GM12878 (cell line): ENCODE results near the gene MYBBP1A.

Source experiments
- CTCF ChIP-seq, 3 experiments: IDR thresholded peaks in 2 of 3; conservative IDR thresholded peaks in 1 of 3; 2 replicates each; pipeline ENCODE4 v1.5.1; 2011; ENCODE audit warnings: low read depth in 3 of 3, low read length in 3 of 3, mild to moderate bottlenecking in 3 of 3, control low read depth in 2 of 3, moderate library complexity in 2 of 3, inconsistent platforms in 1 of 3, mixed read lengths in 1 of 3; ENCODE audit not compliant: control insufficient read depth in 2 of 3, insufficient read depth in 1 of 3; ENCODE audit errors: extremely low read depth in 1 of 3
- ETV6 ChIP-seq, 2 experiments: fragments of 450-650 bp in 1 of 2; IDR thresholded peaks in 1 of 2; conservative IDR thresholded peaks in 1 of 2; 2 replicates each; pipeline ENCODE4 v1.6.1; 2014; ENCODE audit warnings: antibody characterized with exemption in 1 of 2, borderline replicate concordance in 1 of 2, low read depth in 1 of 2, mild to moderate bottlenecking in 1 of 2, moderate library complexity in 1 of 2
- EZH2 ChIP-seq: IDR thresholded peaks from 2 replicates; pipeline ENCODE4 v1.6.1; 2012; ENCODE audit warnings: low read depth, mild to moderate bottlenecking, control low read depth, inconsistent platforms, low read length, borderline replicate concordance; ENCODE audit not compliant: control insufficient read depth
- HDAC6 ChIP-seq: fragments of 200-600 bp; sonication (generic); IDR thresholded peaks from one replicate; pipeline ENCODE4 v1.8.0; 2017; ENCODE audit warnings: antibody characterized with exemption; ENCODE audit not compliant: unreplicated experiment
- PAX8 ChIP-seq: fragments of 450-650 bp; IDR thresholded peaks from 2 replicates; pipeline ENCODE4 v1.6.1; 2017; ENCODE audit warnings: mild to moderate bottlenecking, moderate library complexity
- POLR2AphosphoS5 ChIP-seq: IDR thresholded peaks from 2 replicates; pipeline ENCODE4 v1.6.1; 2011; ENCODE audit warnings: mild to moderate bottlenecking, low read length, inconsistent platforms
- RCOR1 ChIP-seq: conservative IDR thresholded peaks from 2 replicates; pipeline ENCODE4 v1.6.1; 2012; ENCODE audit warnings: low read depth, low read length, improper control_type of control experiment
- SMC3 ChIP-seq: IDR thresholded peaks from 2 replicates; pipeline ENCODE4 v1.6.1; 2011; ENCODE audit warnings: low read length, improper control_type of control experiment, borderline replicate concordance
- SP1 ChIP-seq: IDR thresholded peaks from one replicate; pipeline ENCODE4 v1.6.1; 2011; ENCODE audit warnings: low read depth, low read length
- STAT3 ChIP-seq: IDR thresholded peaks from 2 replicates; pipeline ENCODE4 v1.6.1; 2011; ENCODE audit warnings: low read depth, low read length, improper control_type of control experiment

GRCh38 chr17:4509923-4510617 lies 45.1 kb downstream of the MYBBP1A start:
- TF ChIP-seq CTCF (IDR thresholded peaks at IDR 0.05 in 2 of 3, conservative IDR thresholded peaks at IDR 0.05 in 1 of 3; ENCODE audit: control insufficient read depth in 2 of 3, extremely low read depth in 1 of 3, insufficient read depth in 1 of 3, low read depth in 3 of 3, low read length in 3 of 3) = no peak
- no peak for TF ChIP-seq STAT3
- TF ChIP-seq SP1 = no peak
- TF ChIP-seq EZH2 = no peak
- no peak for TF ChIP-seq ETV6 (conservative IDR thresholded peaks at IDR 0.05 in 1 of 2, IDR thresholded peaks at IDR 0.05 in 1 of 2; ENCODE audit: borderline replicate concordance in 1 of 2, low read depth in 1 of 2)
- TF ChIP-seq SMC3 = no peak
- TF ChIP-seq HDAC6 = no peak
- TF ChIP-seq RCOR1 = no peak
- TF ChIP-seq PAX8 = no peak
- TF ChIP-seq POLR2AphosphoS5 = no peak
